ENCODE results near the gene CCDC3.
"Not testable (repeated sequence)": the region's sequence is repeated elsewhere in the genome, so short reads cannot be mapped to it uniquely, and the experiment has no call there.

CCDC3 gene

DNA sequence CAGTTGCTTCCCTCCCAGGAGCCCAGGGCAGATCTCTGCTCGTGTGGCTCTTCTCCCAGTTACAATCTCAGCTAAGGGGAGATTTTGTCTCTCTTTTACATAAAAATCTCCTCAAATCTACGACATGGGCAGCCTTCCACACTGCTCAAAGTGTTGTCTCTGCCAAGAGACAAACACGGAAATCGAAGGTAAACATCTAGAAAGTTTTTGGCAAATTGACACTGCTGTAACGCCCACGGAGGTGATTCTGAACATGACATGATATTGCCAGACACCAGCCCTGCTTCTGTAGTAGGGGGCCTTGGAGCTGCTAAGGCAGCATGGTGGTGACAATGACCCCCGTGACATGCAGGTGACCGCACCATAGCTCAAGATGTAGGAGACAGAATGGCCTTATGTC lies 128.3 kb downstream of the CCDC3 start:
- H3K4me3 ChIP-seq (ENCODE audit: low read depth, low read length) = no peak overlapping the region
- TF ChIP-seq CTCF (IDR thresholded peaks at IDR 0.05; ENCODE audit: low read depth, low read length) = no peak

DNA sequence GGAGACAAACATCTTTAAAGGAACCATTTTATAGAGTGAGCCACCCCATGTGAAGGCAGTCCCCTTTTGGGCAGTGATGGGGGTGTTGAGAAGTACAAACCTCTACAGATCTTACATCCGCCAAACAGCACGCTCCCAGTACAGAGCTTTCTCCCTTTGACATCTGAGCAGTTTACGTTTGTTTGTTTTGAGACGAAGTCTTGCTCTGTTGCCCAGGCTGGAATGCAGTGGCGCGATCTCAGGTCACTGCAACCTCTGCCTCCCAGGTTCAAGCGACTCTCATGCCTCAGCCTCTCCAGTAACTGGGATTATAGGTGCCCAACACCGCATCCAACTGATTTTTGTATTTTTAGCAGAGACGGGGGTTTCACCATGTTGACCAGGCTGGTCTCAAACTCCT lies 128.9 kb downstream of the CCDC3 start:
- no peak overlapping the region for H3K4me3 ChIP-seq (ENCODE audit: low read depth, low read length)
- TF ChIP-seq CTCF (IDR thresholded peaks at IDR 0.05; ENCODE audit: low read depth, low read length) = no peak

DNA sequence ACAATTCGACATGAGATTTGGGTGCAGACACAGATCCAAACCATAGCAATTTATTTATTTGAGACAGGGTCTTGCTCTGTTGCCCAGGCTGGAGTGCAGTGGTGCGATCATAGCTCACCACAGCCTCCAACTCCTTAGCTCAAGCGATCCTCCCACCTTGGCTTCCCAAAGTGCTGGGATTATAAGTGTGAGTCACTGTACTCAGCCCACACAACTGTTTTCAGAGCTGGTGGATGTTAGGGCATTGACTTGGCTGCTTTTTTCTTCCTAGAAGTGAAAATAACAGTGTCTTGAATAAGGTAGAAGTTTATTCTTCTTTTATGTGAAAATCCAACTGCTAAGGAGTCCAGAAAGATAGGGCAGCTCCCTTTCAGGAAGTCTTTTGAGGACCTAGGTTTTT lies 132.1 kb downstream of the CCDC3 start:
- no peak overlapping the region for H3K4me3 ChIP-seq (ENCODE audit: low read depth, low read length)
- TF ChIP-seq CTCF (IDR thresholded peaks at IDR 0.05; ENCODE audit: low read depth, low read length) = no peak

DNA sequence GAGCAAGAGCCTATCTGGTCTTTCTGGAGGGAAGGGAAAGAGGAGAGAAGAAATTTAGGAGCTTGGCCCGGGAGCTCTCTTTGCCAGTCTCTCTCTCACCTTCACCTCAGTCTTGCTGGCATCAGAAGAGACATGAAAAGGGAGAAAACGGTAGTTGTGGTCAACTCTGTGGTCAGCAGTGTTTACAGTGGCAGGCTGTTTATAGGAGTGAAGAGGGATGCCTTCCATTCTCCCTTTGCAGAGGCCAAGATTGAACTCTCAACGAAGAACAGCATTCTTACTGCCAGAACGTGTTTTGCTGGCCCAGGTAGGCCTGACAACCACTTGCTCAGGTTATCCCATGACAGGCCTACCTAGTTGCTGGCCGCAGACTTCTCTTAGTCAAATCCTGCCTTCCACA lies 133.3 kb downstream of the CCDC3 start:
- no peak for TF ChIP-seq CTCF (IDR thresholded peaks at IDR 0.05; ENCODE audit: low read depth, low read length)
- H3K4me3 ChIP-seq (ENCODE audit: low read depth, low read length) = no peak overlapping the region

- not testable (repeated sequence) for H3K4me3 ChIP-seq (ENCODE audit: low read depth, low read length)
Measured at GRCh38 chr10:12865515-12865914, 136.0 kb downstream of the CCDC3 start.

GRCh38 chr10:12862459-12862858 lies 139.1 kb downstream of the CCDC3 start:
- H3K4me3 ChIP-seq (ENCODE audit: low read depth, low read length) = no peak overlapping the region
- no peak for TF ChIP-seq CTCF (IDR thresholded peaks at IDR 0.05; ENCODE audit: low read depth, low read length)

- no peak overlapping the region for H3K4me3 ChIP-seq (ENCODE audit: low read depth, low read length)
Measured at GRCh38 chr10:12854988-12855387, 146.5 kb downstream of the CCDC3 start.

More at GRCh38 chr10:12854988-12855387, 146.5 kb downstream of the CCDC3 start:
- no peak for TF ChIP-seq CTCF (IDR thresholded peaks at IDR 0.05; ENCODE audit: low read depth, low read length)
